Effector CD8-positive, alpha-beta T cell (primary cell): ENCODE data around the gene SRPK3.
"Not testable (repeated sequence)": the region's sequence is repeated elsewhere in the genome, so short reads cannot be mapped to it uniquely, and the experiment has no call there.

ENCODE experiments used
- DNase-seq: peaks from one replicate; lab custom pipeline; 2025; lab: John Stamatoyannopoulos, UW
- total RNA-seq, 4 experiments: gene quantifications; one replicate each; lab custom pipeline; 2026; lab: John Stamatoyannopoulos, UW

The SRPK3 gene
- 0 to 0.09 (median 0) reads per million in 4 experiments for total RNA-seq

- no peak for DNase-seq
These were observed at the start of gene SRPK3 for GRCh38 chrX:153780678-153781427. TSS of gene SRPK3 (plus strand) at chrX:153781041. CDS start at chrX:153781087, 46 bp downstream.

- DNase-seq, result no peak
These were observed 49.6 kb upstream of the SRPK3 start for GRCh38 chrX:153731117-153731844.

GRCh38 chrX:153731845-153732215, 49.0 kb upstream of the SRPK3 start:
- DNase-seq, result no peak

GRCh38 chrX:153732401-153732800, 48.4 kb upstream of the SRPK3 start:
- DNase-seq, result no peak

GRCh38 chrX:153733651-153734240, 47.1 kb upstream of the SRPK3 start:
- DNase-seq, result no peak

GRCh38 chrX:153734871-153735270, 46.0 kb upstream of the SRPK3 start:
- DNase-seq, result no peak

- DNase-seq, result no peak
These were observed 45.6 kb upstream of the SRPK3 start for GRCh38 chrX:153735274-153735673.

- DNase-seq, result no peak
These were observed 44.6 kb upstream of the SRPK3 start for GRCh38 chrX:153736071-153736820.

- DNase-seq, result no peak
These were observed 43.9 kb upstream of the SRPK3 start for GRCh38 chrX:153736871-153737441.

GRCh38 chrX:153738056-153738605, 42.7 kb upstream of the SRPK3 start:
- no peak for DNase-seq

- no peak for DNase-seq
These were observed 40.9 kb upstream of the SRPK3 start for GRCh38 chrX:153739754-153740486.

- no peak for DNase-seq
These were observed 40.1 kb upstream of the SRPK3 start for GRCh38 chrX:153740631-153741222.

- DNase-seq, result no peak
These were observed 39.4 kb upstream of the SRPK3 start for GRCh38 chrX:153741446-153741845.

GRCh38 chrX:153742111-153742510, 38.7 kb upstream of the SRPK3 start:
- not testable (repeated sequence) for DNase-seq

GRCh38 chrX:153742796-153743467, 37.9 kb upstream of the SRPK3 start:
- DNase-seq, result not testable (repeated sequence)

GRCh38 chrX:153743468-153744209, 37.2 kb upstream of the SRPK3 start:
- not testable (repeated sequence) for DNase-seq

- DNase-seq, result no peak
These were observed 36.4 kb upstream of the SRPK3 start for GRCh38 chrX:153744210-153745066.

GRCh38 chrX:153745067-153745433, 35.8 kb upstream of the SRPK3 start:
- DNase-seq, result not testable (repeated sequence)
